ENCODE data around the gene LIMS4.
"Not testable (repeated sequence)": the region's sequence is repeated elsewhere in the genome, so short reads cannot be mapped to it uniquely, and the experiment has no call there.

- TF ChIP-seq CREB1 (IDR thresholded peaks at IDR 0.05); CREB1 (CRISPR knock-in tag; IDR thresholded peaks at IDR 0.05); NFE2L1 (CRISPR knock-in tag; IDR thresholded peaks at IDR 0.05; ENCODE audit: borderline replicate concordance); ASH2L (IDR thresholded peaks at IDR 0.05; ENCODE audit: insufficient read length, low read depth, low read length); SKIL (CRISPR knock-in tag; IDR thresholded peaks at IDR 0.05; ENCODE audit: borderline replicate concordance); MAFK (conservative IDR thresholded peaks at IDR 0.05 in 1 of 2, IDR thresholded peaks at IDR 0.05 in 1 of 2; ENCODE audit: low read length in 2 of 2); CTCF (CRISPR knock-in tag; IDR thresholded peaks at IDR 0.05); ISL2 (CRISPR knock-in tag; IDR thresholded peaks at IDR 0.05); POLR2A (IDR thresholded peaks at IDR 0.05; ENCODE audit: insufficient read depth in 1 of 2, low read depth in 2 of 2, low read length in 2 of 2); CBFB (CRISPR knock-in tag; IDR thresholded peaks at IDR 0.05): not testable (repeated sequence)
Observed at GRCh38 chr2:110404246-110404645, 68.4 kb downstream of the LIMS4 start.

Data from HepG2 (cell line).